DND-41 (cell line): Measurements from ENCODE around the gene PTPRG.

Experiments
- CTCF ChIP-seq: IDR thresholded peaks from 2 replicates; pipeline ENCODE4 v1.5.1; 2012; ENCODE audit warnings: borderline replicate concordance, low read length, moderate library complexity, mild to moderate bottlenecking; ENCODE audit not compliant: poor library complexity, severe bottlenecking; ENCODE audit errors: extremely low read depth
- EZH2 ChIP-seq: IDR thresholded peaks from 3 replicates; pipeline ENCODE4 v1.6.1; 2012; ENCODE audit warnings: borderline replicate concordance, low read depth, mild to moderate bottlenecking, moderate library complexity, low read length, inconsistent platforms; ENCODE audit not compliant: severe bottlenecking

GRCh38 chr3:61761694-61762430 is 200.5 kb downstream of the PTPRG start:
- no peak for TF ChIP-seq EZH2
- TF ChIP-seq CTCF = no peak
